Adipocyte (in vitro differentiated cells): Measurements from ENCODE around the gene CABLES1.
"Not testable (repeated sequence)": the region's sequence is repeated elsewhere in the genome, so short reads cannot be mapped to it uniquely, and the experiment has no call there.

Source experiments
- DNase-seq: peaks from one replicate; pipeline ENCODE4 v3.0.0-alpha.2; 2015; ENCODE audit warnings: low read depth
- H3K27me3 ChIP-seq: replicated peaks from 2 replicates; pipeline ENCODE4 v1.7.0; 2013; ENCODE audit warnings: mild to moderate bottlenecking, low read length, moderate library complexity; ENCODE audit not compliant: control insufficient read depth, insufficient read depth
- H3K36me3 ChIP-seq: 2 replicates; pipeline ENCODE4 v1.7.0; 2013; ENCODE audit warnings: low read length, mild to moderate bottlenecking, moderate library complexity; ENCODE audit not compliant: control insufficient read depth, insufficient read depth, severe bottlenecking
- H3K4me1 ChIP-seq: 2 replicates; pipeline ENCODE4 v1.7.0; 2013; ENCODE audit warnings: mild to moderate bottlenecking, low read length, moderate library complexity; ENCODE audit not compliant: control insufficient read depth, insufficient read depth
- H3K4me3 ChIP-seq: 2 replicates; pipeline ENCODE4 v1.7.0; 2013; ENCODE audit warnings: mild to moderate bottlenecking, low read length, moderate library complexity
- H3K9ac ChIP-seq: 2 replicates; pipeline ENCODE4 v1.7.0; 2013; ENCODE audit warnings: mild to moderate bottlenecking, low read length, moderate library complexity
- H3K9me3 ChIP-seq: 2 replicates; pipeline ENCODE4 v1.7.0; 2013; ENCODE audit warnings: mild to moderate bottlenecking, low read length, moderate library complexity; ENCODE audit not compliant: control insufficient read depth

Gene CABLES1

GRCh38 chr18:23267447-23267776 lies 132.1 kb downstream of the CABLES1 start:
- H3K27me3 ChIP-seq, result no peaks in the 10 kb centered on the region
- no peak for DNase-seq
- H3K36me3 ChIP-seq, result no peaks in the 10 kb centered on the region
- H3K4me3 ChIP-seq, result no peak overlapping the region
- peaks cover 10% of the 10 kb centered on the region for H3K4me1 ChIP-seq
- no peaks in the 10 kb centered on the region for H3K9me3 ChIP-seq
- no peak overlapping the region for H3K9ac ChIP-seq

DNA sequence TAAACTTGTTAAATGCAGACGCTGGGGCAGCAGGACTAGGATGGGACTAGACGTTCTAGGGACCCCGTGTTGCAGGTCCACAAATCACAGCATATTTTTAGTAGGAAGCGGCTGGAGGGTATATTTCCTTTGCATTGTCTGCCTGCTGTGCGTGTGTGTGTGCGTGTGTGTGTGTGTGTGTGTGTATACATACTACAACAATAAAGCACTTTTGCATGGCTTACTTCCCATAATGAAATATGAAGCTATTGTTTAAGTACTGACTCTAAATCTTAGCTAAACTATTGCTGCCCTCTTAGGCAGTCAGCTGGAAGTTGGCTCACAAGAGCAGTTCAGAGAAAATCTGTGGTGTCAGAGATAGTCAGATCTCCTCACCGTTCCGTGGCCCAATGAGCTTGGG lies 133.4 kb downstream of the CABLES1 start:
- DNase-seq, result no peak
- Histone ChIP-seq H3K9ac (no peak overlapping the region), H3K4me3 (no peak overlapping the region), H3K27me3 (no peaks in the 10 kb centered on the region), H3K36me3 (no peaks in the 10 kb centered on the region), H3K9me3 (no peaks in the 10 kb centered on the region), H3K4me1 (peaks cover 10% of the 10 kb centered on the region)

- H3K27me3 ChIP-seq, H3K9me3 ChIP-seq, H3K9ac ChIP-seq, DNase-seq, H3K4me3 ChIP-seq, H3K36me3 ChIP-seq: not testable (repeated sequence)
- peaks cover 10% of the 10 kb centered on the region for H3K4me1 ChIP-seq
These were observed 133.8 kb downstream of the CABLES1 start for GRCh38 chr18:23269068-23269467.

GRCh38 chr18:23269928-23270327 lies 134.6 kb downstream of the CABLES1 start:
- no peak overlapping the region for H3K4me3 ChIP-seq
- DNase-seq, result no peak
- H3K36me3 ChIP-seq, result no peaks in the 10 kb centered on the region
- H3K9me3 ChIP-seq, result no peaks in the 10 kb centered on the region
- no peaks in the 10 kb centered on the region for H3K27me3 ChIP-seq
- H3K9ac ChIP-seq, result no peak overlapping the region
- H3K4me1 ChIP-seq, result peaks cover 14% of the 10 kb centered on the region

GRCh38 chr18:23270986-23271680 lies 135.8 kb downstream of the CABLES1 start:
- no peaks in the 10 kb centered on the region for H3K36me3 ChIP-seq
- DNase-seq, result peak; percentile 16
- H3K27me3 ChIP-seq, result no peaks in the 10 kb centered on the region
- H3K9me3 ChIP-seq, result no peaks in the 10 kb centered on the region
- H3K4me3 ChIP-seq, result no peak overlapping the region
- H3K9ac ChIP-seq, result no peak overlapping the region
- peaks cover 11% of the 10 kb centered on the region for H3K4me1 ChIP-seq

- Histone ChIP-seq H3K9ac (no peak overlapping the region), H3K4me1 (peaks cover 11% of the 10 kb centered on the region), H3K27me3 (no peaks in the 10 kb centered on the region), H3K36me3 (no peaks in the 10 kb centered on the region), H3K4me3 (no peak overlapping the region), H3K9me3 (peaks cover 5% of the 10 kb centered on the region)
- DNase-seq, result no peak
These were observed 137.4 kb downstream of the CABLES1 start for GRCh38 chr18:23272498-23273232.

DNA sequence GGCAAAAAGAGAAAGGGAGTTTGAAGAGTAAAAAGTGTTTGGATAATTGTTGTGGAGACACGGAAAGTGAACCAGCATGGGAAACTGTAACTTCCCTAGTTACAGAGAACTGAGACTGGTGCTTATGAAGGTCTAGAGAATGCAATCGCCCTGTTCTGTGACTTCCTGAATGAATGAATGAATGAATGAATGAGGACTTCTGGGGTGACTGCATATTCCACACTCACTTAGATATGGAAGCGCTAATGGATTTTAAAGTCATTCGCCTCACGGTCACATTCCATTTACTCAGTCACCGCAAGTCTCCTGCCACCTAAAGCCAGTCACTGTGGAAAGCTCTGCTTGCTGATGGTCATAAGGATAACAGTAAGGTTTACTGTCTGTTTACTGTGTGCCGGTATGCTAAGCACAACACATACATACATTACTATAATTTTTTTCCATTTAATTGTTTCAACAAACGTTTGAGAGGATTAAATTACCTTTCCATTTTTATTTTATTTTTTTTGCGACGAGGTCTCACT lies 138.2 kb downstream of the CABLES1 start:
- Histone ChIP-seq H3K4me1 (peaks cover 11% of the 10 kb centered on the region), H3K9me3 (peaks cover 10% of the 10 kb centered on the region), H3K36me3 (no peaks in the 10 kb centered on the region), H3K27me3 (no peaks in the 10 kb centered on the region), H3K4me3 (no peak overlapping the region), H3K9ac (no peak overlapping the region)
- DNase-seq, result no peak

DNA sequence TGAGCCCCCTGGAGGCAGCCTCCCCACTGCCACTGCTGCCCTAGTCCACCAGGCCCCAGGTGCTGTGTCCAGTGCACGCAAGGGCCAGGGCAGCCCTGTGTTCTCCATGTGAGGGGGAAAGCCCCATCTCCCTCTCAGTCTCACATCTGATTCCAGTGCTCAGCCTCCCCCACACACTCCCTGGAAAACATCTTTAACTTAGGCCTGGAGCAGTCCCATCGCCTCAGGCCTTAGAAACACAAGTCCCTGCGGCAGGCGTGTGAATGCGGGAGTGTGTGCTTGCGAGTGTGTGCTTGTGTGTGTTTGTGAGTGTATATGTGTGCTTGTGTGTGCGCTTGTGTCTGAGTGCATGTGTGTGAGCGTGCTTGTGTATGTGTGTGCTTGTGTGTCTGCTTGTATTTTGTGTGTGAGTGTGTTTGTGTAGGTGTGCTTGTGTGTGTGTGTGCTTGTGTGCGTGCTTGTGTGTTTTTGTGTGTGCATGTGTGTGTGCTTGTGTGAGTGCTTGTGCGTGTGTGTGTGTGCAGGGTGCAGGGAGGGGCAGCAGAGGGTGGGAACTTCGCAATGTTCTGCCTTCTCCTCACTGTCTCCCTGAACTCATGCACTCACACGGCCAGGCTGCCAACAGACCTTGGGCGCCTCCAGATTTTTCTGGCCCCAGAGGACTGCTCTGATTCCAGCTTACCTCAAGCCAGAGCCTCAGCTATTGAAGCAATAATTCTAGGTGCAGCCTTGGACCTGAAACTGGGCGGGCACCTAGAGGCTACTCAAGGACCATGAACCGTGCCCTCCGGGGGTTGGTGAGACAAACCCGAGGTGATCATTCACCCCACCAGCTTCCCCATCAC lies 139.6 kb downstream of the CABLES1 start:
- peaks cover 11% of the 10 kb centered on the region for H3K4me1 ChIP-seq
- peaks cover 10% of the 10 kb centered on the region for H3K9me3 ChIP-seq
- H3K4me3 ChIP-seq, result no peak overlapping the region
- no peak overlapping the region for H3K9ac ChIP-seq
- no peak for DNase-seq
- H3K36me3 ChIP-seq, result no peaks in the 10 kb centered on the region
- no peaks in the 10 kb centered on the region for H3K27me3 ChIP-seq

DNA sequence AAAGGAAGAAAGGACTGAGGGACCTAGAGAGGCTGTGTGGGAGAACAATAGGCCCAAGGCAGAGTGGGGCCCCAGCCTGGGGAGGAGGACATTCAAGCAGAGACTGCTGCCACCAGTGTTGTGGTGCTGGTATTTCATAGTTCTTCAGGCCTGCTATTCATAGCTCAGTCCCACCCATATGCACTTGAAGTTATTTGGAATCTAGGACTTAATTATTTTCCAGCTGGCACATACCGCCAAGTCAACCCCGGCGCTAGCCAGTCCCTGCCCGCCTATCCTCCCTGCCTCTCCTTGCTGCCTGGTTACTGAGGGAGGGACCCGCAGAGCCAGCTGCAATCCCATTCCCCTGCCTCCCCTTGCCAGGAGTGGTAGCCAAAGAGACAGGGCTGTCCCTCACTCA lies 141.2 kb downstream of the CABLES1 start:
- Histone ChIP-seq H3K36me3 (no peaks in the 10 kb centered on the region), H3K4me3 (no peak overlapping the region), H3K9me3 (peaks cover 10% of the 10 kb centered on the region), H3K4me1 (peaks cover 11% of the 10 kb centered on the region), H3K27me3 (no peaks in the 10 kb centered on the region), H3K9ac (no peak overlapping the region)
- no peak for DNase-seq

DNA sequence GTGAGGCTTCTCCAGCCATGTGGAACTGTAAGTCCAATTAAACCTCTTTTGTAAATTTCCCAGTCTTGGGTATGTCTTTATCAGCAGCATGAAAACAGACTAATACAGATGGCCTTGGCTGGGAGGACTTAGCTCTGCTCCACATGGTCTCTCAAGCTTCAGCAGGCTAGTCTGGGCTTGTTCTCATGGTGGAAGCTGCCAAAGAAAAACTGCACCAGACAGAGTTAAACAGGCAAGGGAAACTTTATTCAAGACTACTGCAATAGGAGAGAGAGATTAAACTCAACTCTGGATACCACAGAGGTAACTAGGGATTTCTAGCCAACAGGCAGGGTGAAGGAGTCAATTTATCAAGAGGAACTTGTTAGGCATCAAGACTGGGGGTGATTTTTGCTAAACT lies 142.1 kb downstream of the CABLES1 start:
- H3K4me1 ChIP-seq, result peaks cover 11% of the 10 kb centered on the region
- no peak for DNase-seq
- H3K9ac ChIP-seq, result no peak overlapping the region
- peaks cover 10% of the 10 kb centered on the region for H3K9me3 ChIP-seq
- H3K36me3 ChIP-seq, result no peaks in the 10 kb centered on the region
- no peak overlapping the region for H3K4me3 ChIP-seq
- no peaks in the 10 kb centered on the region for H3K27me3 ChIP-seq

DNA sequence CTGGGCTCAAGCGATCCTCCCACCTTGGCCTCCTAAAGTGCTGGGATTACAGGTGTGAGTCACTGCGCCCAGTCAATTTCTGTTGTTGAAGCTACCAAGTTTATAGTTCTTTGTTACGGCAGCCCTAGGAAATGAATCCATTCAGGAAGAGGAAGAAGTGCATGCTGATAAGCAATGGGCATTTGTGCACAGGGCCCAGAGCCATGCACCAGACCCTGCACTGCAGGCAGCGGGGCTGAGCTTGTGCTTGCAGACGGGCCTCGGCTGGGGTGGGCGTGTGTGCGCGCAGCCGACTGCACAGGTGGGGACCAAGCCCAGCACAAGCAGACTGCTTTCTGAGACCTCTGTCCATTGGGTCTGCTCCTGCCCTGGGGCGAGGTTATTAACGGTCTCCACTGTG lies 144.6 kb downstream of the CABLES1 start:
- Histone ChIP-seq H3K4me1 (peaks cover 16% of the 10 kb centered on the region), H3K4me3 (no peak overlapping the region), H3K9me3 (peaks cover 10% of the 10 kb centered on the region), H3K36me3 (no peaks in the 10 kb centered on the region), H3K27me3 (no peaks in the 10 kb centered on the region), H3K9ac (no peak overlapping the region)
- no peak for DNase-seq
